Peyer's patch (tissue), 4 donors: ENCODE results near the gene AMACR.

Source experiments
- CTCF ChIP-seq, 6 experiments: fragments of 450-650 bp in 4 of 6; fragments of 200-600 bp in 2 of 6; sonication (generic) in 1 of 6; IDR thresholded peaks; one replicate each; pipeline ENCODE4 v1.5.1; 2017 to 2019; ENCODE audit warnings: antibody characterized with exemption in 6 of 6, mild to moderate bottlenecking in 3 of 6, moderate library complexity in 1 of 6
- POLR2A ChIP-seq, 2 donors: fragments of 450-650 bp; IDR thresholded peaks; one replicate each; pipeline ENCODE4 v1.5.1; 2017; ENCODE audit warnings: antibody characterized with exemption in 2 of 2, mild to moderate bottlenecking in 2 of 2, moderate library complexity in 2 of 2

DNA sequence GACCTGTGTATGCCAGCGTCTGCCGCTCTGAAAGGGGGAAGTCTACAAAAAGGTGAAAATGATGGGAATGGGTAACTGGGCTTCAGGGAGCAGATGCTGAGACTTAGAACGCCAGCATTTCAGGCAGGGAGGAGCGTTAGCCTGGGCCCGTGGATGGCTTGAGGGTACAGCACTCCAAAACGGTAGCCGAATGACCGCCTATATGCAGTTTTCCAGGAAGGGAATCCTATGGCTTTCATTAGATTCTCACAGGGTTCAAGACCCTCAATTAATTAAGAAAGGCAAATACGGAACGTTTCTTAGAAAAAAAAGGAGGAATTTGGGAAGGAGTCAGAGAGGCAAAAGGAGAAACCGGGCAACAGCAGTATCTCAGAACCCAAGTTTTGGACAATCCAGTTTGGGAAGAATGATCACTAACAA lies 639 bp downstream of the AMACR start:
- TF ChIP-seq CTCF (IDR thresholded peaks at IDR 0.05) (no peak), POLR2A (IDR thresholded peaks at IDR 0.05) (no peak)
